ENCODE measurements around the gene NUDT8.
A peak's percentile ranks its signal among the peaks of the same experiment; 100 is the strongest.

The NUDT8 gene

GRCh38 chr11:67584881-67585873, 44.6 kb downstream of the NUDT8 start:
- DNase-seq, result no peak

- DNase-seq, result no peak
These were observed 45.4 kb downstream of the NUDT8 start for GRCh38 chr11:67584205-67584880.

GRCh38 chr11:67583247-67584204, 46.2 kb downstream of the NUDT8 start, which contains the start of gene GSTP1:
GSTP1 (plus strand) TSS chr11:67583812; CDS start chr11:67583844, 32 bp downstream.
- peak; percentile 69 to 71 for DNase-seq

GRCh38 chr11:67582011-67582410, 47.7 kb downstream of the NUDT8 start:
- DNase-seq, result no peak

GRCh38 chr11:67581469-67581868, 48.3 kb downstream of the NUDT8 start:
- DNase-seq, result no peak

- no peak for DNase-seq
These were observed 51.8 kb downstream of the NUDT8 start for GRCh38 chr11:67577951-67578350.
